Stimulated activated CD8-positive, alpha-beta memory T cell treated with anti-CD3 and anti-CD28 coated beads, Interleukin-4, amount 100 ng/mL, for 1 hour (primary cell): ENCODE results near the gene ACSF2.
"Not testable (repeated sequence)": the region's sequence is repeated elsewhere in the genome, so short reads cannot be mapped to it uniquely, and the experiment has no call there.

Experiments used
- DNase-seq, 2 donors: peaks; one replicate each; pipeline ENCODE4 v3.0.0-alpha.2; 2020; ENCODE audit warnings: low read depth in 2 of 2, low spot score in 1 of 2

The ACSF2 gene, protein sequence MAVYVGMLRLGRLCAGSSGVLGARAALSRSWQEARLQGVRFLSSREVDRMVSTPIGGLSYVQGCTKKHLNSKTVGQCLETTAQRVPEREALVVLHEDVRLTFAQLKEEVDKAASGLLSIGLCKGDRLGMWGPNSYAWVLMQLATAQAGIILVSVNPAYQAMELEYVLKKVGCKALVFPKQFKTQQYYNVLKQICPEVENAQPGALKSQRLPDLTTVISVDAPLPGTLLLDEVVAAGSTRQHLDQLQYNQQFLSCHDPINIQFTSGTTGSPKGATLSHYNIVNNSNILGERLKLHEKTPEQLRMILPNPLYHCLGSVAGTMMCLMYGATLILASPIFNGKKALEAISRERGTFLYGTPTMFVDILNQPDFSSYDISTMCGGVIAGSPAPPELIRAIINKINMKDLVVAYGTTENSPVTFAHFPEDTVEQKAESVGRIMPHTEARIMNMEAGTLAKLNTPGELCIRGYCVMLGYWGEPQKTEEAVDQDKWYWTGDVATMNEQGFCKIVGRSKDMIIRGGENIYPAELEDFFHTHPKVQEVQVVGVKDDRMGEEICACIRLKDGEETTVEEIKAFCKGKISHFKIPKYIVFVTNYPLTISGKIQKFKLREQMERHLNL

DNA sequence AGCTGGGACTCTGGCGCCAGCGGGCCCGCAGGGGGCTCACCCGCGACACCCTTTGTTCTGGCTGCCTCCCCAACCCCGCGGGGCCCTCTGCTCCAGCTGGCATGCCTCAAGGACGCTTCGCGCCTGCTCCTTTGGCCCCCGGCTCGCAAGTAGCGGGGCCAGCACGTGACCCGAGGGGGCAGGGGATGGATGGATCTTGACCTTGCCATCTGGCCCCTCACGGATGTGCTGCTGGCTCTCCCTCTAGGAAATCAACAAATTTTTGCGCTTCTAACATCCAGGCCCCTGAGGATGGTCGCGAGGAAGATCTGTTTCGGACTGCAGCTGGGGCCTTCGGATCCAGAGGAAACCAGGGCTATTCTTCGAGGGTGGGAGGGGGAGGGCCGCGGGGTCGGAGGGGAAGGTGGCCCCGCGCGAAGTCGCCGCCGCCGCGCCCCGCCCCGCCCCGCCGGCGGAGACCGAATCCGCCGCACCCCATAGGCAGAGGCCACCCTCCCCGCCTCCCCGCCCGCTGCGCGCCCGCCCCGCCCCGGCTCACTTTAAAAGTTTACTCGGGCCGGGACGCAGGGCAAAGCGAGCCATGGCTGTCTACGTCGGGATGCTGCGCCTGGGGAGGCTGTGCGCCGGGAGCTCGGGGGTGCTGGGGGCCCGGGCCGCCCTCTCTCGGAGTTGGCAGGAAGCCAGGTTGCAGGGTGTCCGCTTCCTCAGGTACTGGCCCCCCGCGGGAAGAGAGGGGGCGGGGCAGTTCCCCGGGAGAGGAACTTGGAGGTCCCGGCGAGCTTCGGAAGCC lies at the start of gene ACSF2:
Gene ACSF2 (plus strand): TSS at position 537 of the 790 bp plus-strand sequence. CDS start 44 bp downstream, at position 581.
- DNase-seq = peak; percentile 49

DNA sequence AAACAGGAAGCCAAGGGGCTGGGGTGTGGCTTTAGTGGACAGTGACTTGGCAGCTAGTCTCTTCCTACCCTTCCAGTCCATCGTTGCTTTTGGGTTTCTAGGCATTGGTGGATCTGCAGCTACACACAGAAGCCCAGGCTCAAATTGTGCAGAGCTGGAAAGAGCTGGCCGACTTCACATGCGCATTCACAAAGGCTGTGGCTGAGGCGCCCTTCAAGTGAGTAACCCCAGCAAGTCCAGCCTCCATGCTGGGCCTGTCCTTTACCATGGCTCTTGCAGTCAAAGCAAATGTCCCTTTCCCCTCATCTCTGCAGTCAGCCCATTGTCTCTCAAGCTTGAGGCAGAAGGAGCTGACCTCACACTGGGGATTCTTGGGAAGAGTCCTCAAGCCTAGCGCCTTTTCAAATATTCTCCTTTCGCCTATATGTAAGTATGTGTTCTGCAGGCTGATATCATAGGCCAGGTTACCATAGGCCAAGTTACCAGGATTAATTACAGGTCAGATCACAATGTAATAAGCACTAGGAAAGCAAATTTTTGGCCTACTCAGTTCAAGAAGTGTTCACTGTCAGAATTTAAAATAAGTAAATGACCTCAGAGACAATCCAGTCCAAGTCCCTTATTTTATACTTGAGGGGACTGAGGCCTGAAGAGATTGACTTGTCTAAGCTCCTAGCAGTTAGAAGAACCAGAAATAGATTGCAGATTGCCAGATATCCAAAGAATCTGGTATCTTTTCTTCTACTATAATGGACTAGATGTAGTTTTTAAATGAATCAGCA lies 46.5 kb upstream of the ACSF2 start:
- no peak for DNase-seq

GRCh38 chr17:50380369-50381259 lies 45.4 kb upstream of the ACSF2 start:
- no peak for DNase-seq

DNA sequence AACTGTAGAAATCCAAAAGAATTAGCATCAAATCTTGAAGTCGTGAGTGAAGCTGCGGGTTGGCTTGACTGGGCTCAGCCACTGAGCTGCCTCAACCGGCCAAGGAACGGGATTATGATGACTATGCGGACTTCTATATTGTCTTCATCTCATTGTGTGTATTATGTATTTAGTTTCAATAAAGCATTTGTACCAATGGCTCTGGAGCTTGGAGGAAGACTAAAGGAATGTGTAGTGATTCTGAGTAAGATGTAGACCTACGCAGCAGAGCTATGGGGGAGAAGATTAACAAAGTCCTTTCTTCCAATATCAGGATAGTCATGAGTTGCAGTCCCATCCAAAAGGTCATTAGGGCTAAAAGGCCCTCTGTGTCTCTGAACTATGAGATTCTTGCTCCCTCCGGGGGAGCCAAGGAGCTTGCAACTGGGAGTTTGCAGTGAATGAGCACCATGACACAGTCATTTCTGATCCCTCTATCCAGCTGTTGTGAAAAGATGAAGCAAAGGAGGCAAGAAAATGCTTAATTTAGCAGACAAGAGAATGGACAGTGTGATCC lies 44.7 kb upstream of the ACSF2 start:
- DNase-seq = no peak

- no peak for DNase-seq
Measured at GRCh38 chr17:50381920-50382319, 44.1 kb upstream of the ACSF2 start.

GRCh38 chr17:50382931-50383330 lies 43.1 kb upstream of the ACSF2 start:
- DNase-seq = no peak

DNA sequence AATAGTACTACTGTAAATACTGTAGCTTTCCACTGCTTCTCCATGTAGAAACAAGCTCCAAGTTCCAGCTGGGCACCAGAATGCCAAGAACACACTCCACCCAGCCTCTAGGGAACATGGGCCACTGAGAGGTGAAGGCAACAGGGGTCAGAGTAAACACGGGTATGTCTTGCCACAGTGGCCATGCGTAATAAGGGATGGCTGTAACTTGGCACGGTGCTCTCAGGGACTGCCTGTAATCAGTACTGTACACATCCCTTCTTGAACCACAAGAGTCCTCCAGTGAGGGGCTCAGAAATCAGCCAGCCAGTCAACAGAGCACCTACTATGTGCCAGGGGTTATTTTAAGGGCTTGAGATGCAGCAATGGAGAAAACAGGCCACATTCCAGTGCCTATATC lies 39.5 kb upstream of the ACSF2 start:
- no peak for DNase-seq

GRCh38 chr17:50388728-50389127 lies 37.3 kb upstream of the ACSF2 start:
- no peak for DNase-seq

GRCh38 chr17:50389534-50389933 lies 36.5 kb upstream of the ACSF2 start:
- no peak for DNase-seq

DNA sequence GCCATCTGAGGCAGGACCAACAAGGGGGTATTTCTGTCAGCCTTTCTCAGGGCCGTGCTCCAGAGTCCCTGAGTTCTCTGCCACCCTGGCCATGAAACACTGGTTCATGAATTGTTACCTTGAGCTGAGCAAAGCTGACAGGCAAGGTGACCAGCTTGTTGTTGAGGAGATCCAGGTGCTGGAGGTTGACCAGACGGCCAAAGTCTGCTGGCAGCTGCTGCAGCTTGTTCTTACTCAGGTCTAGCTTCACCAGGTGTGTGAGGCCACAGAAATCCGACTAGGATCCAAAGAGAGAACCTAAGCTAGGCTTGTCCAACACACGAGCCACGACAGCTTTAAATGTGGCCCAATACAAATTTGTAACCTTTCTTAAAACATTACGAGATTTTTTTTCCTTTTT lies 33.4 kb upstream of the ACSF2 start:
- DNase-seq = no peak

- DNase-seq = no peak
Measured at GRCh38 chr17:50393700-50394099, 32.3 kb upstream of the ACSF2 start.

DNA sequence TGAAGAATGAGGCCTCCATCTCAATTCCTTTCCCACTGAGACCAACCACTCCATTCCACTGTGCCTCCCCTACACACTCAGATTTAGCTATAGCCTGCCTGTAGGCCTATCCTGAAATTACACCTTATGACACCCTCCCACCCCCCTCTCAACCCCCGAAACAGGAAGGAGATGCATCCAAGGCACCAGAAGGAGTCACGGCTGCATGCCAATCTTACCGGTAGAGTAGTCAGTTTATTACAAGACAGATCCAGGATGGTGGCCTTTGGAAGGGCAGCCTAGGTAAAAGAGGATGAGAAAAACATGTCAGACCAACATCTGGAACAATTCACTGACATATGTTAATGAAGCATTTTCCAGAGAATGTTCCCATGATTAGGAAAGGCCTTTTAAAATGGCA lies 31.3 kb upstream of the ACSF2 start:
- DNase-seq = no peak

DNA sequence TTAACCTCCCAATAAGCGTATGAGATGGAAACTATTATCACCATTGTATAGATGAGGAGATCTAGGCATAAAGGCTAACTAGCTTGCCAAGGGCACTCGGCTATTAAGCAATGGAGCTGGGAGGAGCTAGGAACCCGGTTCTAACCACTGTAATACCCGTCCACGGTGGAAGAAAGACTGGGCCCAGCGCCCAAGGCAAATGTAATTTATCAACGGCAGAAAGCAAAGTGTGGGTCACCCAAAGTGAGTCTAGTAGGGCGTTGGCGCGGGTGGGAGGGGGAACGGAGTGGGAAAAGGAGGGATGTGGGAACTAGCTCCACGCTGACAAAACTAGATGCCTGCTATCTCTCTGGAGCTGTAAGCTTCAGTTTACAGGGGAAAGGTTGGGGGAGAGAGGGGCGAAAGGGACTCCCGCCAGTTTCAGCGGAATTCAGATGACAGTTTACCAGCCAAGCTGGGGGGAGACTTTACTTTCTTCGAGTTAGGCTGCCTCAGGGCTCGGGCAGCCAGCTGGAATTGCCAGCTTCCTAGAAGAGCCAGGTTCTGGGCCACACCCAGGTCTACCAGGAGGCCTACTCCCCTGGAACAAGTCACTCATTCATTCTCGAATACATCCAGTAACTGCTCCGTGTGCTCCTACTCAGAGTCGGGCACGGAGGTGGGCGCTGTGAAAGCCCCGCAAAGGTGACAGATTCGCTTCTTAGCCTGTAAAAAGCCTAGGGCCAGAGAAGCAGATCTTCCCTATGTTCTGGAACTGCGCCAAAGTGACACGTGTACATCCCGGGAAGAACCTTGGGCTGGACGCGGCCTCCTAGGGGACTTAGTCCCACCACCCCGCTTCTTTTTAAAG lies 29.5 kb upstream of the ACSF2 start:
- no peak for DNase-seq

- peak; percentile 82 to 87 for DNase-seq
Measured at GRCh38 chr17:50397111-50397918, 28.7 kb upstream of the ACSF2 start, which contains the start of gene LRRC59. Gene LRRC59, minus strand, starts transcription at chr17:50397523. Its CDS starts 206 bp downstream, at chr17:50397317.

DNA sequence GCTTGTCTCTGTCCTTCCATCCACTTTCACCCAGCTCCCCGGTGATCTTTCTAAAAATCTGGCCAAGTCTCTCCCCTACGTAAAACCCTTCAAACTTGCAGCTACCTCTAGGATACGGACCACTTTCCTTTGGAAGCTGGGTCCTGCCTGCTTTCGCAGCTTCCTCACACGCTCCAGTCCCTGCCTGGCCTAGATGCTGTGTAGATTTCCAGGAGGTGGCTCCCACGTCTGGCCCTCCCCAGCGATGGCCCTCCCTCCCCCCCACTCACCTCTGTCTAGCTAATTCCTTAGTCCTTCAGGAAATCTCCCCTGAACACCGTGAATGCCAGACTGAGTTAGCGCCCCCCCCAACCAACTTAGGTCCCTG lies 28.1 kb upstream of the ACSF2 start:
- no peak for DNase-seq

DNA sequence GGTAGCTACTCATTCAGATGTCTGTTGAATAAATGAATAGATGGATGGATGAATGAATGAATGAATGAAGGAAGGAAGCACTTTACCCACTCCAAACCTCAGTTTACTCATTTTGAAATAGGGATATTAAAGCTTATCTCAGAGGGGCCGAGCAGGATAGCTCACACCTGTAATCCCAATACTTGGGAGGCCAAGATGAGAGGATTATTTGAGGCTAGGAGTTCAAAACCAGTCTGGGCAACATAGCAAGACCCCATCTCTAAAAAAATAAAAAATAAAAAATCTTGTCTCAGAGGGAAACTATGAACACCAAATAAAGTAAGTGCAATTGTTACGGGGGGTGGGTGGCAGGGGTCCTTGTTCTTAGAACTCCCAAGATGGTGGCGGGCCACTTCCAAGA lies 27.3 kb upstream of the ACSF2 start:
- DNase-seq = not testable (repeated sequence)

DNA sequence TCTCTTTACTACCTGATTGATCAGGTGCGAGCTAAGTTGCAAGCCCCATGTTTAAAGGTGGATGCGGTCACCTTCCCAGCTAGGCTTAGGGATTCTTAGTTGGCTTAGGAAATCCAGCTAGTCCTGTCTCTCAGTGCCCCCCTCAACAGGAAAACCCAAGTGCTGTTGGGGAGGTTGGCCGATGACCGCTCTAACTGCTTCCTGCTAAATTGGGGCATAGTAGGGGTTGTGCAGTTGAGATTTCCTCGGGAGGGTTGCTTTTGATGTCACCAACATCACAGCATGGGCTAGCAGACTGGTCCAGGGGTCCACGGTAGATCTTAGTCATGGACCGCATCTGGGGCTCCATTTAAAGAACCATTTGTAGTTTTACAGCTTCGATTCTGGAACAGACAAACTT lies 26.4 kb upstream of the ACSF2 start:
- DNase-seq = not testable (repeated sequence)

DNA sequence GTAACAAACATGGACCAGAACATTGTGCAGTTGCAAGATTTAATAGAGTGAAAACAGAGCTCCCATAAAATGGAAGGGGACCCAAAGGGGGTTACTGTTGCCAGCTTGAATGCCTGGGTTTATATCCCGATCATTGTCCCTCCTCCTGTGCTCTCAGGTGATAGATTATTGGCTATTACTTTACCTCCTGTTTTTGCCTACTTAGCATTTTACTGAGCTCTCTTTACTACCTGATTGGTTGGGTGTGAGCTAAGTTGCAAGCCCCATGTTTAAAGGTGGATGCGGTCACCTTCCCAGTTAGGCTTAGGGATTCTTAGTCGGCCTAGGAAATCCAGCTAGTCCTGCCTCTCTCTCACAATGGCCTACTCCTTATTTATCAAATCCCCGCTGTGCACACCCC lies 20.7 kb upstream of the ACSF2 start:
- not testable (repeated sequence) for DNase-seq
